Loucy (cell line): ENCODE results near the gene PLPP4.

ENCODE experiments used
- CTCF ChIP-seq: fragments of 200-600 bp; sonication (generic); conservative IDR thresholded peaks from 2 replicates; pipeline ENCODE4 v1.5.1; 2014; ENCODE audit warnings: mild to moderate bottlenecking, antibody characterized with exemption, low read length
- EZH2phosphoT487 ChIP-seq: fragments of 200-600 bp; IDR thresholded peaks from 2 replicates; pipeline ENCODE4 v1.6.1; 2018; ENCODE audit warnings: antibody characterized with exemption, mild to moderate bottlenecking, moderate library complexity, borderline replicate concordance

GRCh38 chr10:120515741-120516140 is 58.7 kb downstream of the PLPP4 start:
- TF ChIP-seq CTCF: no peak
- TF ChIP-seq EZH2phosphoT487: no peak
